Effector memory CD4-positive, alpha-beta T cell (primary cell): Measurements from ENCODE around the gene ROR2.
"Not testable (repeated sequence)": the region's sequence is repeated elsewhere in the genome, so short reads cannot be mapped to it uniquely, and the experiment has no call there.

Source experiments
- DNase-seq, 3 donors: peaks; one replicate each; pipeline ENCODE4 v3.0.0-alpha.2; 2020
- H3K27ac ChIP-seq: 2 replicates; pipeline ENCODE4 v1.7.0; 2013; ENCODE audit warnings: mild to moderate bottlenecking, low read length, moderate library complexity; ENCODE audit not compliant: insufficient read depth, poor library complexity, severe bottlenecking
- H3K27me3 ChIP-seq: replicated peaks from 2 replicates; pipeline ENCODE4 v1.7.0; 2013; ENCODE audit warnings: mild to moderate bottlenecking, low read length; ENCODE audit not compliant: insufficient read depth, control insufficient read depth, poor library complexity, severe bottlenecking
- H3K36me3 ChIP-seq: 2 replicates; pipeline ENCODE4 v1.7.0; 2013; ENCODE audit warnings: mild to moderate bottlenecking, low read length, moderate library complexity; ENCODE audit not compliant: control insufficient read depth, insufficient read depth
- H3K4me1 ChIP-seq: 2 replicates; pipeline ENCODE4 v1.7.0; 2013; ENCODE audit warnings: low read length, mild to moderate bottlenecking; ENCODE audit not compliant: control insufficient read depth, insufficient read depth, poor library complexity, severe bottlenecking
- H3K4me3 ChIP-seq: 2 replicates; pipeline ENCODE4 v1.7.0; 2013; ENCODE audit warnings: low read length, low read depth, mild to moderate bottlenecking; ENCODE audit not compliant: insufficient read depth, poor library complexity, severe bottlenecking
- H3K9me3 ChIP-seq: 2 replicates; pipeline ENCODE4 v1.7.0; 2013; ENCODE audit warnings: mild to moderate bottlenecking, low read length, moderate library complexity; ENCODE audit not compliant: control insufficient read depth

Gene ROR2

GRCh38 chr9:91643481-91644077 lies 306.4 kb downstream of the ROR2 start:
- no peak overlapping the region for H3K27ac ChIP-seq
- H3K36me3 ChIP-seq: no peaks in the 10 kb centered on the region
- no peak for DNase-seq
- H3K27me3 ChIP-seq: no peaks in the 10 kb centered on the region
- H3K9me3 ChIP-seq: no peaks in the 10 kb centered on the region
- no peak overlapping the region for H3K4me3 ChIP-seq
- no peaks in the 10 kb centered on the region for H3K4me1 ChIP-seq

GRCh38 chr9:91642771-91643170 lies 307.3 kb downstream of the ROR2 start:
- DNase-seq: no peak
- no peaks in the 10 kb centered on the region for H3K4me1 ChIP-seq

GRCh38 chr9:91640428-91640827 lies 309.6 kb downstream of the ROR2 start:
- Histone ChIP-seq H3K9me3 (no peaks in the 10 kb centered on the region), H3K4me3 (no peak overlapping the region), H3K4me1 (no peaks in the 10 kb centered on the region), H3K27ac (no peak overlapping the region), H3K36me3 (no peaks in the 10 kb centered on the region), H3K27me3 (no peaks in the 10 kb centered on the region)
- no peak for DNase-seq

More at GRCh38 chr9:91642771-91643170, 307.3 kb downstream of the ROR2 start:
- no peak overlapping the region for H3K27ac ChIP-seq
- no peaks in the 10 kb centered on the region for H3K36me3 ChIP-seq
- H3K4me3 ChIP-seq: no peak overlapping the region
- no peaks in the 10 kb centered on the region for H3K9me3 ChIP-seq
- H3K27me3 ChIP-seq: no peaks in the 10 kb centered on the region

GRCh38 chr9:91639054-91639453 lies 311.0 kb downstream of the ROR2 start:
- H3K9me3 ChIP-seq: no peaks in the 10 kb centered on the region
- H3K36me3 ChIP-seq: no peaks in the 10 kb centered on the region
- H3K27me3 ChIP-seq: no peaks in the 10 kb centered on the region
- H3K4me1 ChIP-seq: no peaks in the 10 kb centered on the region
- DNase-seq: no peak
- no peak overlapping the region for H3K27ac ChIP-seq
- H3K4me3 ChIP-seq: no peak overlapping the region

GRCh38 chr9:91634832-91635231 lies 315.2 kb downstream of the ROR2 start:
- not testable (repeated sequence) for H3K27me3 ChIP-seq, DNase-seq, H3K4me1 ChIP-seq, H3K27ac ChIP-seq, H3K4me3 ChIP-seq, H3K36me3 ChIP-seq, H3K9me3 ChIP-seq

GRCh38 chr9:91629718-91630117 lies 320.3 kb downstream of the ROR2 start:
- H3K27me3 ChIP-seq: peaks cover 7% of the 10 kb centered on the region
- no peak overlapping the region for H3K4me3 ChIP-seq
- no peaks in the 10 kb centered on the region for H3K4me1 ChIP-seq
- no peak overlapping the region for H3K27ac ChIP-seq
- no peak for DNase-seq
- no peaks in the 10 kb centered on the region for H3K9me3 ChIP-seq
- H3K36me3 ChIP-seq: no peaks in the 10 kb centered on the region

- peaks cover 7% of the 10 kb centered on the region for H3K27me3 ChIP-seq
- no peak overlapping the region for H3K27ac ChIP-seq
- no peaks in the 10 kb centered on the region for H3K4me1 ChIP-seq
- no peaks in the 10 kb centered on the region for H3K9me3 ChIP-seq
- no peak overlapping the region for H3K4me3 ChIP-seq
- no peaks in the 10 kb centered on the region for H3K36me3 ChIP-seq
- no peak for DNase-seq
These were observed 321.1 kb downstream of the ROR2 start for GRCh38 chr9:91628892-91629291.

GRCh38 chr9:91625331-91625730 lies 324.7 kb downstream of the ROR2 start:
- H3K27ac ChIP-seq: no peak overlapping the region
- no peak for DNase-seq
- no peaks in the 10 kb centered on the region for H3K9me3 ChIP-seq
- H3K4me1 ChIP-seq: no peaks in the 10 kb centered on the region
- no peaks in the 10 kb centered on the region for H3K27me3 ChIP-seq
- no peak overlapping the region for H3K4me3 ChIP-seq
- no peaks in the 10 kb centered on the region for H3K36me3 ChIP-seq

GRCh38 chr9:91623004-91623403 lies 327.0 kb downstream of the ROR2 start:
- Histone ChIP-seq H3K4me1 (no peaks in the 10 kb centered on the region), H3K4me3 (no peak overlapping the region), H3K9me3 (no peaks in the 10 kb centered on the region), H3K27ac (no peak overlapping the region), H3K36me3 (no peaks in the 10 kb centered on the region), H3K27me3 (no peaks in the 10 kb centered on the region)
- no peak for DNase-seq

GRCh38 chr9:91622121-91622520 lies 327.9 kb downstream of the ROR2 start:
- H3K27ac ChIP-seq, H3K27me3 ChIP-seq, H3K36me3 ChIP-seq, H3K4me1 ChIP-seq, DNase-seq, H3K9me3 ChIP-seq, H3K4me3 ChIP-seq: not testable (repeated sequence)
